Smooth muscle cell of bladder (primary cell): ENCODE measurements around the gene HMGCS1. TPM values are rescaled to one million over a fixed set of nuclear protein-coding genes. Genes with fewer than 3 reads are reported as not detected.

Experiments
- total RNA-seq: library from RNA; depleted of rRNA; stranded (reverse); fragments of >200 nt; gene quantifications from 2 replicates; pipeline ENCODE4 v1.2.3, GENCODE V29; 2014

The HMGCS1 gene
- total RNA-seq: 105 and 139 TPM in 2 replicates

GRCh38 chr5:43313035-43313853 is at the start of gene HMGCS1:
HMGCS1 (minus strand) TSS chr5:43313412; CDS start chr5:43298965, 14,447 bp downstream.

Other genes with a start within 250 kb of the HMGCS1 start
- gene ZNF131, start 192.5 kb downstream of the HMGCS1 start, total RNA-seq: 25.7 and 30.4 TPM in 2 replicates
- 1.8 and 2.7 TPM in 2 replicates for gene NIM1K, start 121.2 kb downstream of the HMGCS1 start, total RNA-seq
- gene CCL28, start 99.0 kb upstream of the HMGCS1 start, total RNA-seq: 0.43 and 1.5 TPM in 2 replicates
- 15.4 and 19.3 TPM in 2 replicates for gene TMEM267, start 170.5 kb upstream of the HMGCS1 start, total RNA-seq
- gene C5orf34, start 201.7 kb upstream of the HMGCS1 start, total RNA-seq: 1.4 TPM in 2 replicates
- gene PAIP1, start 243.7 kb upstream of the HMGCS1 start, total RNA-seq: 76.5 and 77.4 TPM in 2 replicates